Muscle layer of duodenum (tissue), 2 donors: ENCODE results near the gene BCL2.
"Not testable (repeated sequence)": the region's sequence is repeated elsewhere in the genome, so short reads cannot be mapped to it uniquely, and the experiment has no call there.

Source experiments
- H3K27ac ChIP-seq: one replicate; pipeline ENCODE4 v1.7.0; 2013; ENCODE audit warnings: mild to moderate bottlenecking, low read length
- H3K27me3 ChIP-seq: one replicate; pipeline ENCODE4 v1.7.0; 2013; ENCODE audit warnings: low read depth, mild to moderate bottlenecking, control low read depth, low read length
- H3K36me3 ChIP-seq, 2 donors: one replicate each; pipeline ENCODE4 v1.7.0; 2013; ENCODE audit warnings: low read length in 2 of 2, control low read depth in 1 of 2, mild to moderate bottlenecking in 1 of 2; ENCODE audit not compliant: insufficient read depth in 2 of 2, control insufficient read depth in 1 of 2
- H3K4me1 ChIP-seq, 2 donors: one replicate each; pipeline ENCODE4 v1.7.0; 2013; ENCODE audit warnings: low read length in 2 of 2, mild to moderate bottlenecking in 2 of 2, control low read depth in 1 of 2, moderate library complexity in 1 of 2; ENCODE audit not compliant: insufficient read depth in 2 of 2, control insufficient read depth in 1 of 2
- H3K4me3 ChIP-seq, 2 donors: one replicate each; pipeline ENCODE4 v1.7.0; 2013; ENCODE audit warnings: low read length in 2 of 2, low read depth in 1 of 2, mild to moderate bottlenecking in 1 of 2
- H3K9me3 ChIP-seq, 2 donors: one replicate each; pipeline ENCODE4 v1.7.0; 2013; ENCODE audit warnings: low read length in 2 of 2, control low read depth in 1 of 2, mild to moderate bottlenecking in 1 of 2; ENCODE audit not compliant: control insufficient read depth in 1 of 2
- donor health status: healthy.

The BCL2 gene

DNA sequence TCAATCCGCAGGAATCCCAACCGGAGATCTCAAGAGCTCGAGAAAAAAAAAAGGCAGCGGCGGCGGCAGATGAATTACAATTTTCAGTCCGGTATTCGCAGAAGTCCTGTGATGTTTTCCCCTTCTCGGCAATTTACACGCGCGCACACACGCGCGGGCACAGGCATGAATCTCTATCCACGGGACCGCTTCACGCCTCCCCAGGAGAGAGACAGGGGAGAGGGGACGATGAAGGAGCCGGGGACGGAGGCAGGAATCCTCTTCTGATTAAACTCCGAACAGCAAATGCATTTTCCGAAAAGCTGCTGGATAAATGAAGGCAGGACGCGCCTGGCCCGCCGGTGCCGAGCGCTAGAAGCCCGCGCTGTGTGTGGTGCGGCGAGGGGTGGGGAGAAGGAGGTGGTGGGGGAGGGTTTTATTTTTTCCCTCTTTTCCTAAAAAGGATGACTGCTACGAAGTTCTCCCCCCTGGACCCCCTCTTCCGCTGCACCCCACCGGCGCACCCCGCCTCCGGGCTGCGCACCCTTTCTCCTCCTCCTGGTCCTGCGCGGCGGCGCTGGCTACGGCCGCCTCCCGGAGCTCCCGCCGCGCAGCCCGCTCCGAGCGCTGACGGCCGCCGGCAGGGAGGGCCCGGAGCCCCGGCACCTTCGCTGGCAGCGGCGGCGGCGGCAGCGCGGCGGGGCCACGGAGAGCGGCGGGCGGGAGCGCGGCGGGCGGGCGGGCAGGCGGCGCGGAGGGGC, at the start of gene BCL2:
TSS of gene BCL2 (minus strand) at position 387 of the 740 bp plus-strand sequence.
- H3K27ac ChIP-seq: peak within 1 kb of the TSS; percentile 33
- H3K9me3 ChIP-seq: no peaks in the 10 kb centered on the region
- peaks cover 7 to 42% of the 10 kb centered on the region in 2 donors for H3K4me1 ChIP-seq
- H3K4me3 ChIP-seq: peak within 1 kb of the TSS; percentile 73 to 83
- H3K27me3 ChIP-seq: no peaks in the 10 kb centered on the region
- no peaks in the 10 kb centered on the region for H3K36me3 ChIP-seq

DNA sequence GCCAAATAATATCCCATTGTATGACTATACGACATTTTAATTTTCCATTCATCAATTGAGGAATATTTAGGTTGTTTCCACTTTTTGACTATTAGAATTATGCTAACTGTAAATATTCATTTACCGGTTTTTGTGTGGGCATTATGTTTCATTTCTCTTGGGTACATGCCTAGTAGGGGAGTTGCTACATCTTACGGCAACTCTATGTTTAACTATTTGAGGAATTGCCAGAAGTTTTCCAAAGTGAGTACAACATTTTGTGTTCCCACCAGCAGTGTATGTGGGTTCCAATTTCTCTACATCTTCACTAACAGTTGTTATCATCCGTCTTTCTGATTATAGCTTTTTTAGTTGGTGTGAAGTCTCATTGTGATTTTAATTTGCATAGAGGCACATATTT, 49.0 kb upstream of the BCL2 start:
- Histone ChIP-seq H3K36me3 (no peaks in the 10 kb centered on the region), H3K9me3 (no peaks in the 10 kb centered on the region), H3K4me3 (peak overlapping the region in 1 of 2 donors; percentile 97), H3K27me3 (no peaks in the 10 kb centered on the region), H3K27ac (no peak overlapping the region), H3K4me1 (peaks cover 0 to 6% of the 10 kb centered on the region in 2 donors)

DNA sequence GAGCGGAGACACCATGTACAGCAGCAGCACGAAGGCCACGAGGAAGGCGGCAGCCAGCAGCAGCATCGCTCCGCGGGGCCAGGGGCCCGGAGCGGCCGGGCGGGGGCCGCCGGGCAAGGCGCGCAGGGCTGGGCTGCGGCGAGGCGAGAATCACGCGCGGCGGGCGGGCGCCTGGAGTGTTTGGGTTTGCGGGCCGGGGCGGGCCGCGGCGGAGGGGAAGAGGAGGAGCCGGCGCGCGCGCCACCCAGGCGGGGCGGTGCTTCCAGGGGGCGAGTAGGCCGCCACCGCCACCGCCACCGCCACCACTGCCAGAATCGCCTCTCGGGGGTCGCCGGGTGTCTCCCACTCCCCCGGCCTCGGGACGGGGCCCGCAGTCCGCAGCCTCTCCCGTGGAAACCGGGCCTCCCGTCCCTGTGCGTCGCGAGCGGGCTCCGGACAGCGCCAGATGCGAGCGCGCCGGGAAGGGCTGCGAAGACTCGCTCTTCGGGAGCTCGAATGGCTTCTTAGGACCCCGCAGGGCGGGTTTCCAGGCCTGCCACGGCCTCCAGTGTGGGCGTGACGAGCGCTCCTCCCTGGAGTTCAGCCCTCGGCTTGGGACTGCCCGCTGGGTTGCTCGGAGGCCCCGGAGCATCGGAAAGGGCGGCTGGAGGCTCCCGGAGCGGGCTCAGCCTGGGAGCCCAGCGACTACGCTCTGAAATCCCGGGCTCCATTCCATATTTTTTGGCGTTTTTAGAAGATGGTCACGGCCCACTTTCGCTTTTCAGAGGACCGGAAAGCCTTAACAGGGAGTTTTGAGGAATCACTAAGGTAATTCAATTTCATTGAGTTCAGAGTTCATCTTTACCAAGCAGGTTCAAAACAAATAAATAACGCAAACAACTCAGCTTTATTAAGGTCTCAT, 47.7 kb upstream of the BCL2 start, which contains the start of gene KDSR:
TSS of gene KDSR (minus strand) at position 154 of the 901 bp plus-strand sequence. CDS start at position 66, 88 bp downstream.
- Histone ChIP-seq H3K9me3 (no peaks in the 10 kb centered on the region), H3K4me3 (peak within 1 kb of the TSS; percentile 92 to 97), H3K36me3 (peaks cover 3 to 5% of the 10 kb centered on the region in 2 donors), H3K4me1 (peaks cover 0 to 6% of the 10 kb centered on the region in 2 donors), H3K27ac (peak within 1 kb of the TSS; percentile 91), H3K27me3 (no peaks in the 10 kb centered on the region)

DNA sequence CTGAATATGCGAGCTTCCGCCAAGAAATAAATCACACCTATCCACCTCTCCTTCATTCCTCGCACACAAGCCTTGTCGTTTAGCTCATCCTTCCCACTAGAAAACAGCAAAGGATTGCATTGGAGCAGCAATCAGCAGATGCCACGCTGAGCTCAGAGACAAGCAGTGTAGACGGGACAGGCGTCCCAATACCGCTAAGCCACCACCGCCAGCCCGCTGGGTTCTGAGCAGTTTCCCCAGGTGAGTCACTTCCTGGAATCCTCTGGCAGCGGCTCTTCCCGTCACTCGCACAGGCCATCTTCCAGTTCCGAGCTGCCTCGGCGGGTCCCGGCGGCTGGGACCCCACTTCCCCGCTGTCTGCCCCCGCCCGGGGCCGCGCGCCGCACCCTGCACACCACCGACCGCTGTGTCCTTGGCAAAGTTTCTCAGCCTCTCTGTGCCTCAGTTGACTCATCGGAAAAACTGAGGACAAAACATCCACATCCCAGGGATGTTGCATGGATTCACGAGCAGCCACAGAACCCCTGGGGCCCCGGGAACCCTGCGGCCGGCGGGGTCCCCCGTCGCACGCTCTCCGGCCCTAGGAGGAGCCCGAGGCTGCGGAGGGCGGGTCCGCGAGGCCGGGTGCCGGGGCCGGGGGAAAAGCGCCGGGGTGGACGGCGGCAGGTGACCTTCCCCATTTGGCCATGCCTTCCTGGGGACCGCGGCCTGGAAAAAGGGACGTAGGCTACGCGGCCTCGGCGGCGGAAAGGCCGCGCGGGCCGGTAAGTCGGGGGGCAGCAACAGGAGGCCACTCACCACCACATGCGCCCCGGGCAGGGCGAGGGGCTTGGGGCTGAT, 46.9 kb upstream of the BCL2 start:
- H3K36me3 ChIP-seq: peaks cover 11% of the 10 kb centered on the region in 2 donors
- peak overlapping the region; percentile 91 to 97 for H3K4me3 ChIP-seq
- H3K27ac ChIP-seq: peak overlapping the region; percentile 75
- H3K27me3 ChIP-seq: no peaks in the 10 kb centered on the region
- H3K4me1 ChIP-seq: peaks cover 0 to 6% of the 10 kb centered on the region in 2 donors
- no peaks in the 10 kb centered on the region for H3K9me3 ChIP-seq

DNA sequence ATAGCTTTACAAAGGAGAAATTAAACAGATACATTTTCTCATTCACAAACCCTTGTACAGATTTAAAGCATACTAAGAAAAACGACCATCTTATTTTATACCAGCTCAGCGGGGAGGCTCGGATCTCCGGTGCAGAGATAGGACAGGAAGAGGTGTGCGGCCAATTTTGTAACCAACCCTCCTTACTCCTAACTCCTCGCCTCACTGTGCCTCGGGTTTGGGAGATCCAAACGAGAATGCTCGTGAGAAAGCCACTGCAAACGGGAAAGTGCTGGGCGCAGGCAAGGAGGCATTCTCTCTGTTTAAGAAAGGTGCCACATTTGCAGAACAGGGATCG, 46.3 kb upstream of the BCL2 start:
- Histone ChIP-seq H3K9me3 (no peaks in the 10 kb centered on the region), H3K27ac (peak overlapping the region; percentile 72), H3K4me3 (peak overlapping the region; percentile 91 to 97), H3K4me1 (peaks cover 0 to 6% of the 10 kb centered on the region in 2 donors), H3K27me3 (no peaks in the 10 kb centered on the region), H3K36me3 (peaks cover 13 to 14% of the 10 kb centered on the region in 2 donors)

DNA sequence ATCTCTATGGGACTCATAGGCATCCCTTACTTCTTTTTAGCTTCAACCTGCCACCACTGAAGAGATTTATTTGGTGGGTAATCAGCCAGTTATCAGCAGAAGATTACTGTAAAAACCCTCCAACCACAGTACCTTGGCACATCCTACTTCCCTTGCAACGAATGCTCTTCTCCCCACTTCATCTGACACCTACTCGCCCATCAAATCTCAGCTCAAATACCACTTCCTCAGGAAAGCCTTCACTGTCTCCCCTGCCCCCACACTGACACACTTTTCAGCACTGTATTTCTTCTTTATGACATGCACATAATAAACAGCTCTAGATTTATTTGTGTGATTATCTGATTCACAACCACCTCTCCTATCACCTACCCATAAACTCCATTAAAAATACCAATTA, 44.4 kb upstream of the BCL2 start:
- Histone ChIP-seq H3K4me3 (no peak overlapping the region), H3K9me3 (no peaks in the 10 kb centered on the region), H3K27ac (no peak overlapping the region), H3K4me1 (peaks cover 0 to 6% of the 10 kb centered on the region in 2 donors), H3K27me3 (no peaks in the 10 kb centered on the region), H3K36me3 (peaks cover 26 to 28% of the 10 kb centered on the region in 2 donors)

DNA sequence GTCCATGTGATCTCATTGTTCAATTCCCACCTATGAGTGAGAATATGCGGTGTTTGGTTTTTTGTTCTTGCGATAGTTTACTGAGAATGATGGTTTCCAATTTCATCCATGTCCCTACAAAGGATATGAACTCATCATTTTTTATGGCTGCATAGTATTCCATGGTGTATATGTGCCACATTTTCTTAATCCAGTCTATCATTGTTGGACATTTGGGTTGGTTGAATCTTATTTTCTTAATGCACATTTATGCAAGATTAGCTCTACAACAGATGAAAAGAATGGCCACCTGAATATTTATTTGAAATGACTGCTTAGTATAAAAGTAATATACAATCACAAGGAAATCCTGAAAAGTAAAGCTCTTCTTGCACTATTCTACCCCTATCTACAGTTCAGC, 43.9 kb upstream of the BCL2 start:
- peaks cover 26 to 31% of the 10 kb centered on the region in 2 donors for H3K36me3 ChIP-seq
- H3K9me3 ChIP-seq, H3K27ac ChIP-seq, H3K27me3 ChIP-seq, H3K4me1 ChIP-seq, H3K4me3 ChIP-seq: not testable (repeated sequence)

DNA sequence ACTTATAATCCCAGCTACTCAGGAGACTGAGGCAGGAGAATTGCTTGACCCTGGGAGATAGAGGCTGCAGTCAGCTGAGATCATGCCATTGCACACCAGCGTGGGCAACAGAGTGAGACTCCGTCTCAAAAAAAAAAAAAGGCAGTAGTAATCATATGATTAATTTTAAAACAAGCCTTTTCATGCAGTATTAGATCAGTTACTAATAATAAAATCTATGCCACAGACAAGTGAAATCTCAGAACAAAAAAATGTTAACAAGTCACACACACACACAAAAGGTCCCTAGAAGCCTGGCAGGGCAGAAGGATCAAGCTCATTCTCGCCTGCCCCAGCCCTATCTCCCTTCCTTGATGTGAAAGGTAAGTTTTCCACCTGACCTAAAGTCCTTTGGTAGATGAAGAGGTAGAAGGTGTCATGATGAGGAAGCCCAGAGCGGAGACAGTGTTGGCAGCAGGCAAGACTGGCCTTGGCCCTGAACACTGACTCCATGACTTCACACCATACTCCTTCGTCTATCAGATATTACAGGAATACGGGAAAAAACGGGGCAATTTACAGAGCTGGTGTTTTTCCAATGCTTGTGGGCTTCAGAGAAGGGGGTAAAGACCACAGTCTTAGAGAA, 36.8 kb upstream of the BCL2 start:
- H3K4me3 ChIP-seq: no peak overlapping the region
- H3K36me3 ChIP-seq: peaks cover 36 to 61% of the 10 kb centered on the region in 2 donors
- no peak overlapping the region for H3K27ac ChIP-seq

DNA sequence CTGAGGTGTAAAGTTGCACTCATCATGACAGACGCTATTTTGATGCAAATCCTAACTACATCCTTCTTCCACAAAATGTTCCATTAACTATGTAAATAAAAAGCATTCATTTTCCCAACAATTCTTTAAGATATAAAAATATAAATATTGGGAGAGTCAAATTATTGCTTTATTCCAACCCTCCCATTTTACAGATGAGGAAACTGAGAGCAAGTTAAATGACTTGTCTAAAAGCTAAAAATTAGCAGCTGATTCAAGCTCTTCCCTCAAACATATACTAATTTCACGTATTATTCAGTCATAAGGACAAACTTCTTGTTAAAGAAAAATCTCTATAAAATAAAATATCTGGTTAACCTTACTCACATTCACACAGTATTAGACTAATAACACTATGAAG, 30.7 kb upstream of the BCL2 start:
- peaks cover 52 to 65% of the 10 kb centered on the region in 2 donors for H3K36me3 ChIP-seq
- H3K9me3 ChIP-seq: no peaks in the 10 kb centered on the region
- H3K27ac ChIP-seq: no peak overlapping the region
- H3K4me1 ChIP-seq: peaks cover 0 to 7% of the 10 kb centered on the region in 2 donors
- H3K4me3 ChIP-seq: no peak overlapping the region
- H3K27me3 ChIP-seq: no peaks in the 10 kb centered on the region

More for the DNA sequence above, 36.8 kb upstream of the BCL2 start:
- Histone ChIP-seq H3K27me3 (no peaks in the 10 kb centered on the region), H3K9me3 (no peaks in the 10 kb centered on the region), H3K4me1 (no peaks in the 10 kb centered on the region)

DNA sequence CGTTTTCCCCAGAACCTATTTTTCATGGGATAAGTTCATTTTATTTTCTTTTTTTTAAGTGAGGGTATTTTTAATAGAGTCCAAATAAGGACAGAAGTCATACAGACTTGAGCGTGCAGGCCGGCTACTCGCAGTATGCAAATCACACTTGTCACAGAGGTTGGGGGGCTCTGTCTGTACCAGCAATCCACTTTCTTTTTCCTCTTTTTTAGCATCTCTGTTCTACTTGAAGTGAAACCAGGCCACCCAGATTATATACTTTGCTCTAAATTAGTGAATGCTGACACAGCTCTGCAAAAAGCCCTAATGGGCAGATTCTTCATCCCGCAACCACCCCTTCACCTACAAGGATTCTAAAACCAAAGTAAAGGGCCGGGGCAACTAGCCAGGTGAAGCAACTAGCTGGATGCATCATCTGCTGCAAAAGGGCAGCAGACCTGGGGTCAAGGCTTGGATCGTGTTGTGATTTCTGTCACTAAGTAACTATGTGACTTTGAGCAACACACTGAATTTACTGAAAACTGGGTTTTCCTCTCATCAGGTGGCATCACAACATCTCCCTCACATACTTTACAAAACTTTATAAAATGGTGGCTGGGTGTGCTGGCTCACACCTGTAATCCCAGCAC, 29.1 kb upstream of the BCL2 start:
- H3K4me1 ChIP-seq: peaks cover 0 to 7% of the 10 kb centered on the region in 2 donors
- no peaks in the 10 kb centered on the region for H3K9me3 ChIP-seq
- H3K36me3 ChIP-seq: peaks cover 43 to 65% of the 10 kb centered on the region in 2 donors
- H3K4me3 ChIP-seq: no peak overlapping the region
- H3K27ac ChIP-seq: no peak overlapping the region
- H3K27me3 ChIP-seq: no peaks in the 10 kb centered on the region
